ENCODE data around the gene ADCY2.

DNA sequence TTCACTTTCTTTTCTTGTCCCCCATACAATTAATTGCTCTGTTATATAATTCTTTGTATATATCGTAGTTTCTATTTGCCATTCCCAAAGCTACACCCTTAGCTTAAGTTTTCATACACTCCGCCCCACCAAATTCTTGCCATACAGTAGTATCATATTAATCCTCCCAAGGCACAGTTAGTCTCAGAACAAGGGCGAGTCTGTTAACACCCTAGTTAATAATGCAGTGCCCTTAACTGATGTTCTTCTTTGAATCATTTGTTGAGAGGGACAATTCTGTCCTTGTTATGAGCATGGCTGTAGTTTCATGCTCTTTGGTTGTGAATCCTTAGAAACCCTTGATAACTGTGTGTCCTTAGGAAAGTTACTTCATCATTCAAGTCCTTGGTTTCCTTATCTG lies 248.8 kb downstream of the ADCY2 start:
- no peak for TF ChIP-seq ZNF274 (IDR thresholded peaks at IDR 0.05; ENCODE audit: low read depth, low read length)
- TF ChIP-seq SUZ12 (IDR thresholded peaks at IDR 0.05; ENCODE audit: extremely low read depth, insufficient read depth, insufficient read length): no peak
